Neural progenitor cell (in vitro differentiated cells): ENCODE results near the gene KRTAP10-4. TPM values are rescaled to one million over a fixed set of nuclear protein-coding genes. Genes with fewer than 3 reads are reported as not detected.
"Not testable (repeated sequence)": the region's sequence is repeated elsewhere in the genome, so short reads cannot be mapped to it uniquely, and the experiment has no call there.

Experiments
- DNase-seq: peaks from one replicate; pipeline ENCODE4 v3.0.0-alpha.2; 2016; ENCODE audit warnings: low spot score
- H2AFZ ChIP-seq: fragments of 200-600 bp; sonication (generic); replicated peaks from 2 replicates; pipeline ENCODE4 v1.6.1; 2016; ENCODE audit warnings: antibody characterized with exemption
- H3F3A ChIP-seq: fragments of 200-600 bp; sonication (generic); 2 replicates; pipeline ENCODE4 v1.6.1; 2016; ENCODE audit warnings: antibody characterized with exemption, low read depth
- H3K27ac ChIP-seq: fragments of 200-600 bp; sonication (generic); 2 replicates; pipeline ENCODE4 v1.5.1; 2016; ENCODE audit warnings: mild to moderate bottlenecking
- H3K27me3 ChIP-seq: fragments of 200-600 bp; sonication (generic); 2 replicates; pipeline ENCODE4 v1.6.1; 2016; ENCODE audit warnings: mild to moderate bottlenecking, moderate library complexity
- H3K36me3 ChIP-seq: fragments of 200-600 bp; sonication (generic); 2 replicates; pipeline ENCODE4 v1.5.1; 2016
- H3K4me1 ChIP-seq: fragments of 200-600 bp; sonication (generic); 2 replicates; pipeline ENCODE4 v1.6.1; 2016; ENCODE audit warnings: mixed run types
- H3K4me2 ChIP-seq: fragments of 200-600 bp; sonication (generic); 2 replicates; pipeline ENCODE4 v1.6.1; 2016
- H3K4me3 ChIP-seq: fragments of 200-600 bp; sonication (generic); 2 replicates; pipeline ENCODE4 v1.5.1; 2016
- H3K79me2 ChIP-seq: fragments of 200-600 bp; sonication (generic); 2 replicates; pipeline ENCODE4 v1.6.1; 2016; ENCODE audit warnings: low read depth
- H3K9ac ChIP-seq: fragments of 200-600 bp; sonication (generic); 2 replicates; pipeline ENCODE4 v1.6.1; 2016
- H3K9me3 ChIP-seq: fragments of 200-600 bp; sonication (generic); 2 replicates; pipeline ENCODE4 v1.5.1; 2016; ENCODE audit warnings: low read depth
- H4K20me1 ChIP-seq: fragments of 200-600 bp; sonication (generic); 2 replicates; pipeline ENCODE4 v1.6.1; 2016; ENCODE audit warnings: low read depth
- H3K27ac Mint-ChIP-seq: 3 replicates; pipeline ENCODE4 v1.8.0; 2021; ENCODE audit warnings: mixed read lengths
- H3K27me3 Mint-ChIP-seq: 2 replicates; pipeline ENCODE4 v1.8.0; 2022; ENCODE audit warnings: low read depth, mild to moderate bottlenecking, inconsistent platforms, moderate library complexity, mixed read lengths; ENCODE audit not compliant: insufficient read depth
- H3K36me3 Mint-ChIP-seq: 3 replicates; pipeline ENCODE4 v1.8.0; 2021; ENCODE audit warnings: mixed read lengths
- H3K4me1 Mint-ChIP-seq: 3 replicates; pipeline ENCODE4 v1.8.0; 2021; ENCODE audit warnings: mixed read lengths
- H3K4me3 Mint-ChIP-seq: 3 replicates; pipeline ENCODE4 v1.8.0; 2021; ENCODE audit warnings: mild to moderate bottlenecking, moderate library complexity, mixed read lengths
- H3K9me3 Mint-ChIP-seq: 3 replicates; pipeline ENCODE4 v1.8.0; 2020; ENCODE audit warnings: mixed read lengths
- EZH2 ChIP-seq: fragments of 200-600 bp; sonication (generic); IDR thresholded peaks from 2 replicates; pipeline ENCODE4 v1.6.1; 2017; ENCODE audit warnings: antibody characterized with exemption, mild to moderate bottlenecking, moderate library complexity
- EZH2phosphoT487 ChIP-seq: fragments of 200-600 bp; sonication (generic); IDR thresholded peaks from 2 replicates; pipeline ENCODE4 v1.6.1; 2017; ENCODE audit warnings: antibody characterized with exemption
- total RNA-seq: library from RNA; depleted of rRNA; stranded (reverse); fragments of >200 nt; gene quantifications from 2 replicates; pipeline ENCODE4 v1.2.3, GENCODE V29; 2015; ENCODE audit warnings: low replicate concordance
- TF ChIP-seq, protein P1 (sequence below): fragments of 200-600 bp; sonication (generic); IDR thresholded peaks from 2 replicates; pipeline ENCODE4 v1.5.1; 2017; ENCODE audit warnings: antibody characterized with exemption, mild to moderate bottlenecking

Gene KRTAP10-4
- total RNA-seq, 1 donor from 2014 or later = not detected

GRCh38 chr21:44606495-44606894, 33.0 kb downstream of the KRTAP10-4 start:
- Mint-ChIP-seq H3K36me3 (no peaks in the 10 kb centered on the region), H3K4me3 (no peak overlapping the region), H3K9me3 (peaks cover 26% of the 10 kb centered on the region), H3K27ac (no peak overlapping the region), H3K27me3 (peaks cover 6% of the 10 kb centered on the region), H3K4me1 (peaks cover 2% of the 10 kb centered on the region)
- H2AFZ ChIP-seq = no peak overlapping the region
- H3K4me1 ChIP-seq = no peaks in the 10 kb centered on the region
- no peak for TF ChIP-seq EZH2phosphoT487
- no peak for TF ChIP-seq EZH2
- H3K9ac ChIP-seq = no peak overlapping the region
- no peaks in the 10 kb centered on the region for H3K79me2 ChIP-seq
- no peaks in the 10 kb centered on the region for H3K36me3 ChIP-seq
- H3K9me3 ChIP-seq = peaks cover 11% of the 10 kb centered on the region
- H3K4me3 ChIP-seq = no peak overlapping the region
- no peak for DNase-seq
- no peaks in the 10 kb centered on the region for H3F3A ChIP-seq
- no peaks in the 10 kb centered on the region for H4K20me1 ChIP-seq
- H3K4me2 ChIP-seq = no peak overlapping the region
- no peak overlapping the region for H3K27ac ChIP-seq
- H3K27me3 ChIP-seq = no peaks in the 10 kb centered on the region

DNA sequence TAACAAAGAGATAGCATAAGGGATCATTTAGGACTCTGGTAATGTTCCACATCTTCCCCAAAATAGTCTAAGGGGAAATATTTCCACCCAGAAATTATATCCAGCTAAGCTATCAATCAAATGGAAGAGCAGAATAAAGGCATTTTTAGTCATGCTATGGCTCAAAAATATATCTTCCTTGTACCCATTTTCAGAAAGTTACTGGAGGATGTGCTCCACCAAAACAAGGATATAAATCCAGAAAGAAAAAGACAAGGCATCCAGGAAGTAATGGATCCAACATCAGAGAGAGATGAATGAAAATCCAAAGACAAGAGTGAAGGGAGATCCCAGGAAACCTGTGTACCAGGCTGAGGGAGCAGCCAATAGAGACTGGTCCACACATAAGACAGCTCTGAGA, 35.7 kb downstream of the KRTAP10-4 start:
- no peak for DNase-seq
- H3K27ac Mint-ChIP-seq = no peak overlapping the region
- Histone ChIP-seq H3K9me3 (peaks cover 11% of the 10 kb centered on the region), H3K4me2 (no peak overlapping the region), H2AFZ (no peak overlapping the region), H3K4me1 (no peaks in the 10 kb centered on the region), H4K20me1 (no peaks in the 10 kb centered on the region), H3K36me3 (no peaks in the 10 kb centered on the region), H3K4me3 (no peak overlapping the region), H3F3A (no peaks in the 10 kb centered on the region), H3K27ac (no peak overlapping the region), H3K9ac (no peak overlapping the region), H3K79me2 (no peaks in the 10 kb centered on the region), H3K27me3 (no peaks in the 10 kb centered on the region)
- no peaks in the 10 kb centered on the region for H3K4me1 Mint-ChIP-seq
- TF ChIP-seq EZH2phosphoT487 (no peak), EZH2 (no peak)
- TF ChIP-seq, protein P1, sequence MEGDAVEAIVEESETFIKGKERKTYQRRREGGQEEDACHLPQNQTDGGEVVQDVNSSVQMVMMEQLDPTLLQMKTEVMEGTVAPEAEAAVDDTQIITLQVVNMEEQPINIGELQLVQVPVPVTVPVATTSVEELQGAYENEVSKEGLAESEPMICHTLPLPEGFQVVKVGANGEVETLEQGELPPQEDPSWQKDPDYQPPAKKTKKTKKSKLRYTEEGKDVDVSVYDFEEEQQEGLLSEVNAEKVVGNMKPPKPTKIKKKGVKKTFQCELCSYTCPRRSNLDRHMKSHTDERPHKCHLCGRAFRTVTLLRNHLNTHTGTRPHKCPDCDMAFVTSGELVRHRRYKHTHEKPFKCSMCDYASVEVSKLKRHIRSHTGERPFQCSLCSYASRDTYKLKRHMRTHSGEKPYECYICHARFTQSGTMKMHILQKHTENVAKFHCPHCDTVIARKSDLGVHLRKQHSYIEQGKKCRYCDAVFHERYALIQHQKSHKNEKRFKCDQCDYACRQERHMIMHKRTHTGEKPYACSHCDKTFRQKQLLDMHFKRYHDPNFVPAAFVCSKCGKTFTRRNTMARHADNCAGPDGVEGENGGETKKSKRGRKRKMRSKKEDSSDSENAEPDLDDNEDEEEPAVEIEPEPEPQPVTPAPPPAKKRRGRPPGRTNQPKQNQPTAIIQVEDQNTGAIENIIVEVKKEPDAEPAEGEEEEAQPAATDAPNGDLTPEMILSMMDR = no peak
- peaks cover 31% of the 10 kb centered on the region for H3K9me3 Mint-ChIP-seq
- H3K36me3 Mint-ChIP-seq = no peaks in the 10 kb centered on the region
- no peak overlapping the region for H3K4me3 Mint-ChIP-seq
- peaks cover 3% of the 10 kb centered on the region for H3K27me3 Mint-ChIP-seq

- H3K36me3 ChIP-seq, DNase-seq, H3K4me1 Mint-ChIP-seq, H3K27me3 Mint-ChIP-seq, H3K27ac ChIP-seq, H3F3A ChIP-seq, H3K4me3 ChIP-seq, H3K4me3 Mint-ChIP-seq, H3K4me1 ChIP-seq, H3K27ac Mint-ChIP-seq, H3K27me3 ChIP-seq, H3K9ac ChIP-seq, H3K4me2 ChIP-seq, H3K36me3 Mint-ChIP-seq, H4K20me1 ChIP-seq, H2AFZ ChIP-seq, H3K79me2 ChIP-seq: not testable (repeated sequence)
- H3K9me3 Mint-ChIP-seq = peaks cover 31% of the 10 kb centered on the region
- peaks cover 11% of the 10 kb centered on the region for H3K9me3 ChIP-seq
These were observed 36.8 kb downstream of the KRTAP10-4 start for GRCh38 chr21:44610157-44610843.

DNA sequence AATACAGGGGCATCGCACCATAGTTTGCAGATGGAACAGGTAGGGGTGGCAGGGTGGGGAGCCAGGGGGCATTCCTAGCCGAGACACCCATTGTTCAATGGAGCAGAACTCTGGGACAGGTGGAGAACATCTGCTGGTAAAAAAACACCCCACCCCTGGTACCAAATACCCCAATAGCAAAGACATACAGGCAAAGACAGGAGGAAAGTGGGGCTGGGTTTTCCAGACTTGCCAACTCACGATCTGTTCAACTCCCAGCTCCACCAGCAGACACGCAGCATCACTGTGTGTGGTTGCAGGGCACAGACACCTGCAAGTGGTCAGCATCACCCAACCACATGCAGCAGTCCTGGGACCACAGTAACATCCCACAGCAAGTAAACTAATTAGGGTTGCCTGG, 38.0 kb downstream of the KRTAP10-4 start:
- Histone ChIP-seq H3K9me3 (peaks cover 11% of the 10 kb centered on the region), H3K4me2 (no peak overlapping the region), H3K9ac (no peak overlapping the region), H3K4me3 (no peak overlapping the region), H4K20me1 (no peaks in the 10 kb centered on the region), H3K27me3 (no peaks in the 10 kb centered on the region), H3K79me2 (no peaks in the 10 kb centered on the region), H3F3A (no peaks in the 10 kb centered on the region), H3K36me3 (no peaks in the 10 kb centered on the region), H3K4me1 (peaks cover 5% of the 10 kb centered on the region), H2AFZ (no peak overlapping the region), H3K27ac (no peak overlapping the region)
- no peaks in the 10 kb centered on the region for H3K36me3 Mint-ChIP-seq
- H3K9me3 Mint-ChIP-seq = peaks cover 34% of the 10 kb centered on the region
- no peak overlapping the region for H3K4me3 Mint-ChIP-seq
- no peak overlapping the region for H3K27ac Mint-ChIP-seq
- no peak for TF ChIP-seq EZH2
- TF ChIP-seq, protein P1 = no peak
- TF ChIP-seq EZH2phosphoT487 = no peak
- H3K4me1 Mint-ChIP-seq = no peaks in the 10 kb centered on the region
- H3K27me3 Mint-ChIP-seq = peaks cover 3% of the 10 kb centered on the region
- DNase-seq = no peak
